DMS 273 (cell line): ENCODE data around the gene GJB4.
"Not testable (repeated sequence)": the region's sequence is repeated elsewhere in the genome, so short reads cannot be mapped to it uniquely, and the experiment has no call there.

Experiments used
- DNase-seq: peaks from one replicate; lab custom pipeline; 2025; ENCODE audit not compliant: unreplicated experiment; lab: John Stamatoyannopoulos, UW

The GJB4 gene

GRCh38 chr1:34794790-34795180 is 35.2 kb downstream of the GJB4 start:
- no peak for DNase-seq

GRCh38 chr1:34795916-34796315 is 36.4 kb downstream of the GJB4 start:
- DNase-seq: no peak

- no peak for DNase-seq
Measured at GRCh38 chr1:34796990-34797389, 37.5 kb downstream of the GJB4 start.

- no peak for DNase-seq
Measured at GRCh38 chr1:34800214-34800613, 40.7 kb downstream of the GJB4 start.

GRCh38 chr1:34803770-34804169 is 44.2 kb downstream of the GJB4 start:
- DNase-seq: no peak

- no peak for DNase-seq
Measured at GRCh38 chr1:34806396-34806795, 46.9 kb downstream of the GJB4 start.

- DNase-seq: no peak
Measured at GRCh38 chr1:34808051-34808810, 48.7 kb downstream of the GJB4 start.

GRCh38 chr1:34810781-34811180 is 51.2 kb downstream of the GJB4 start:
- not testable (repeated sequence) for DNase-seq
